ENCODE results near the gene SLC44A2. TPM values are rescaled to one million over a fixed set of nuclear protein-coding genes. Genes with fewer than 3 reads are reported as not detected.

The SLC44A2 gene
- total and polyA plus RNA-seq, 2 experiments from 2014 or later: 43.2 to 65.0 TPM

DNA sequence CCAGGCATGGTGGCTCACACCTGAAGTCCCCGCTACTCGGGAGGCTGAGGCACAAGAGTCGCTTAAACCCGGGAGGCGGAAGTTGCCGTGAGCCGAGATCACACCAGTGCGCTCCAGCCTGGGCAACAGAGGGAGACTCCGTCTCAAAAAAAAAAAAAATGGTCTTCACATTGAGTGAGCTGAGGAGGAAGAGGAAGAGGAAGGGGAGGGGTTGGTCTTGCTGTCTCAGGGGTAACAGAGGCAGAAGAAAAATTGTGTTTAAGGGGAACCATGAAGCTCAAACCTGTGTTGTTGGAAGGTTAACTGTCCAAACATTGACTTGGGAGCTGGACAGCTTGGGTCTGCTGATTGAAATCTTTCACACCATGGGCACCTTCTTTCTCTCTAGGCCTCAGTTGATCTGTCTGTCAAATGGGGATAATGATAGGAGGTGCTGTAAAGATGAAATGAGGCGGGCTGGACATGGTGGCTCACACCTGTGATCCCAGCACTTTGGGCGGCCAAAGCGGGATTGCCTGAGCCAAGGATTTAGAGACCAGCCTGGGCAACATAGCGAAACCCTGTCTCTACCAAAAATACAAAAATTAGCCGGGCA is 9.8 kb upstream of the SLC44A2 start:
- H3K27me3 ChIP-seq (ENCODE audit: insufficient read depth): no peaks in the 10 kb centered on the region
- Mint-ChIP-seq H3K4me1 (no peaks in the 10 kb centered on the region; the same call in 2 of the 3 replicates), H3K4me3 (no peak overlapping the region), H3K9me3 (no peaks in the 10 kb centered on the region), H3K27me3 (ENCODE audit: insufficient read depth, low read depth, poor library complexity) (peaks cover 6% of the 10 kb centered on the region), H3K36me3 (ENCODE audit: low read depth) (no peaks in the 10 kb centered on the region; the same call in 2 of the 3 replicates), H3K27ac (no peak overlapping the region)
- no peak overlapping the region for H2AFZ ChIP-seq
- DNase-seq (ENCODE audit: low spot score) (no peak), ATAC-seq (no peak)
- no peaks in the 10 kb centered on the region for H3K9me2 ChIP-seq (ENCODE audit: insufficient read depth)
- no peaks in the 10 kb centered on the region for H3F3A ChIP-seq (replicated peaks; ENCODE audit: low read depth)
- no peak overlapping the region for H3K4me2 ChIP-seq
- no peak overlapping the region for H3K27ac ChIP-seq (ENCODE audit: low read depth)
- H3K4me1 ChIP-seq (ENCODE audit: insufficient read depth): no peaks in the 10 kb centered on the region
- TF ChIP-seq ETS1 (IDR thresholded peaks at IDR 0.05) (no peak), ZNF114 (CRISPR knock-in tag; IDR thresholded peaks at IDR 0.05) (no peak), ZNF462 (CRISPR knock-in tag; IDR thresholded peaks at IDR 0.05) (no peak), EZH2phosphoT487 (IDR thresholded peaks at IDR 0.05; ENCODE audit: unreplicated experiment) (no peak), NANOG (IDR thresholded peaks at IDR 0.05; ENCODE audit: borderline replicate concordance) (no peak), EZH2 (IDR thresholded peaks at IDR 0.05; ENCODE audit: low read depth, unreplicated experiment) (no peak), POLR2AphosphoS5 (IDR thresholded peaks at IDR 0.05; ENCODE audit: low read depth) (no peak)
- H4K20me1 ChIP-seq (replicated peaks; ENCODE audit: insufficient read depth): peaks cover 4% of the 10 kb centered on the region; the same call in 1 of the 2 replicates
- H3K4me3 ChIP-seq: no peak overlapping the region
- H3K79me2 ChIP-seq (replicated peaks; ENCODE audit: insufficient read depth): peaks cover 5% of the 10 kb centered on the region; the same call in 1 of the 2 replicates
- H3K36me3 ChIP-seq (ENCODE audit: insufficient read depth): no peaks in the 10 kb centered on the region
